HL-60 (cell line): ENCODE results near the gene FAM89B.
A peak's percentile ranks its signal among the peaks of the same experiment; 100 is the strongest.

Experiments
- DNase-seq, 2 experiments: peaks; one replicate each; pipeline ENCODE4 v3.0.0-alpha.2; 2010 to 2020; ENCODE audit warnings: low read depth in 1 of 2, low spot score in 1 of 2
- H3K27ac ChIP-seq: fragments of 250-450 bp; sonication (Bioruptor Pico); replicated peaks from 2 replicates; pipeline ENCODE4 v1.5.1; 2020; ENCODE audit warnings: mild to moderate bottlenecking, moderate library complexity
- H3K27me3 ChIP-seq: fragments of 250-450 bp; sonication (Bioruptor Pico); 2 replicates; pipeline ENCODE4 v1.5.1; 2021; ENCODE audit warnings: mild to moderate bottlenecking, moderate library complexity; ENCODE audit not compliant: insufficient read depth, poor library complexity, severe bottlenecking
- H3K4me3 ChIP-seq: replicated peaks from 2 replicates; pipeline ENCODE4 v1.5.1; 2011; ENCODE audit warnings: mild to moderate bottlenecking, control low read depth, low read length; ENCODE audit not compliant: insufficient read depth
- GABPA ChIP-seq: IDR thresholded peaks from 2 replicates; pipeline ENCODE4 v1.6.1; 2012; ENCODE audit warnings: low read depth
- POLR2AphosphoS5 ChIP-seq: IDR thresholded peaks from 2 replicates; pipeline ENCODE4 v1.6.1; 2012; ENCODE audit warnings: low read depth
- SPI1 ChIP-seq: IDR thresholded peaks from 2 replicates; pipeline ENCODE4 v1.6.1; 2012; ENCODE audit warnings: low read depth, mild to moderate bottlenecking, borderline replicate concordance
- TF ChIP-seq, protein P1 (sequence below): IDR thresholded peaks from one replicate; pipeline ENCODE4 v1.5.1; 2011; ENCODE audit warnings: low read length, control low read depth, inconsistent platforms; ENCODE audit not compliant: insufficient read depth
- TF ChIP-seq, protein P2 (sequence below): IDR thresholded peaks from 2 replicates; pipeline ENCODE4 v1.6.1; 2012; ENCODE audit warnings: low read depth; ENCODE audit not compliant: insufficient replicate concordance

Gene FAM89B

DNA sequence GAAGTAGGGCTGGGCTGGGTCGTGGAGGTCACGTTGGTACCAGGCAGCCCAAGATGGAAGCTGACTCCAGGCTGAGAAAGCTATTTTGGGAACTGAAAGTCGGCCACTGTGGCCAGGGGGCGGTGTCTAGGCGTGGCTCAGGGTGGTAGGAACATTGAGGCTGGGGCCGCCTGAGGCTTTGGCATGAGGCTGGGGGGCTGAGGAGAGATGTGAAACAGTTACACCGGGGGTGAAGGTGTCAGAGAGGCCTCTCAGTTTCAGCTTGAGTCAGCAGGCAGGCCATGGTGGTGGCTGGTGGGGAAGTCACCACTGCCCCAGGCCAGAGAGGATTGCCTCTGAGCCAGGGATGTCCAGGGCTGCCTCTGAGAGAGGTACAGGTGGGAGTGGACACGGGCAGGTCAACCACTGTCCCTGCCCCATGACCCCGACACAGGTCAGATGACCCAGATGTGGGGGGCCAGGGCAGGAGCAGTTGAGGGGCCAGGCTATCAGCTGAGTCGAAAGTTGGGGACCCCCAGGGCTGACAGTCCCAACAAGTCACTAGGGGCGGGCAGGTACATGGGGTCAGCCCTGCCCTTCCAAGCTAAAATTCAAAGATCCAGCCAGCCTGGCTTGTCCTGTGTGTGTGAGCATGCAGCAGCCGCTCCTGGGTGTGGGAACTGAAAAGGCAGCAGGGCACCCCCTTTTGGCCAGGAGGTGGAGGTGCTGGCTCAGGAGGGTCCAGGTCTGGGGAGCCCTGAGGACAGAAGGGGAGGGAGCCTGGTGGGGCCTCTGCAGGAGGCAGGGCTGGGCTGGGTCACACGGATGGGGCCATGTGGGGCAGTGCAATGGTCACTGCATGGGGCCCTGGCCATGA lies 16.1 kb downstream of the FAM89B start:
- Histone ChIP-seq H3K27ac (peak overlapping the region; percentile 46), H3K4me3 (no peak overlapping the region), H3K27me3 (no peaks in the 10 kb centered on the region)
- DNase-seq: peak in 1 of 2 experiments; percentile 84
- TF ChIP-seq SPI1 (0 out of 2 replicates have a peak, but pooled peaks have one; percentile 1), GABPA (no peak), POLR2AphosphoS5 (no peak)
- TF ChIP-seq, protein P1, sequence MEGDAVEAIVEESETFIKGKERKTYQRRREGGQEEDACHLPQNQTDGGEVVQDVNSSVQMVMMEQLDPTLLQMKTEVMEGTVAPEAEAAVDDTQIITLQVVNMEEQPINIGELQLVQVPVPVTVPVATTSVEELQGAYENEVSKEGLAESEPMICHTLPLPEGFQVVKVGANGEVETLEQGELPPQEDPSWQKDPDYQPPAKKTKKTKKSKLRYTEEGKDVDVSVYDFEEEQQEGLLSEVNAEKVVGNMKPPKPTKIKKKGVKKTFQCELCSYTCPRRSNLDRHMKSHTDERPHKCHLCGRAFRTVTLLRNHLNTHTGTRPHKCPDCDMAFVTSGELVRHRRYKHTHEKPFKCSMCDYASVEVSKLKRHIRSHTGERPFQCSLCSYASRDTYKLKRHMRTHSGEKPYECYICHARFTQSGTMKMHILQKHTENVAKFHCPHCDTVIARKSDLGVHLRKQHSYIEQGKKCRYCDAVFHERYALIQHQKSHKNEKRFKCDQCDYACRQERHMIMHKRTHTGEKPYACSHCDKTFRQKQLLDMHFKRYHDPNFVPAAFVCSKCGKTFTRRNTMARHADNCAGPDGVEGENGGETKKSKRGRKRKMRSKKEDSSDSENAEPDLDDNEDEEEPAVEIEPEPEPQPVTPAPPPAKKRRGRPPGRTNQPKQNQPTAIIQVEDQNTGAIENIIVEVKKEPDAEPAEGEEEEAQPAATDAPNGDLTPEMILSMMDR: peak; percentile 70

DNA sequence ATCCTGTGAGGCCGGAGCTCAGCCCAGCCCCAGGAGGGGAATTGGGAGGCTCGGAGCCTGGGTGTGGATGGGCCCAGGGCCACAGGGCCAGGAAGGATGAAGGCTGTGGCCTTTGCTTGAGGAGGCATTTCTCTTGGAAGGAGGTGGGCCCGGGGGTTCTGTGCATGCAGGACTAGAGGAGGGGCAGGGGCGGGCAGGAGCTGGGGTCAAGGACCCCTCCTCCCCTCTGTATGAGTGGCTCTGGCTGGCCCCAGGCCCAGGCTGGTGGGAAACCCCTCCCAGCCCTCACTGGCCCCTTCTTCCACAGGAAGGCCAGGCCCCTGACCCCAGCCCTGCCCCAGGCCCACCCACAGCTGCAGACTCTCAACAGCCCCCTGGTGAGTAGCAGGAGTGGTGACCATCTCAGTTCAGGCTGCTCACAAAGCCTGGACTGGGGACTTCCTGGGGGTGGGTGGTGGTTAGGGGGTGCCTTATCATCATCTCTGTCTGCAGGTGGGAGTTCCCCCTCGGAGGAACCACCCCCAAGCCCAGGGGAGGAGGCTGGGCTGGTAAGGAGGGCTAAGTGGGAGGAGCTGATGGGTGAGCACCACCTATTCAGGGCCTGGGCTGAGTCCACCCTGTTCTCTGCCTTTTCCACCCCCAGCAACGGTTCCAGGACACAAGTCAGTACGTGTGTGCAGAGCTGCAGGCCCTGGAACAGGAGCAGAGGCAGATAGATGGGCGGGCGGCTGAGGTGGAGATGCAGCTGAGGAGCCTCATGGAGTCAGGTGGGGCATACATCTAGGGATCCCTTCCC lies 17.3 kb downstream of the FAM89B start:
- H3K27ac ChIP-seq: no peak overlapping the region
- no peak for DNase-seq
- no peak overlapping the region for H3K4me3 ChIP-seq
- no peaks in the 10 kb centered on the region for H3K27me3 ChIP-seq
- TF ChIP-seq POLR2AphosphoS5: no peak
- TF ChIP-seq, protein P2, sequence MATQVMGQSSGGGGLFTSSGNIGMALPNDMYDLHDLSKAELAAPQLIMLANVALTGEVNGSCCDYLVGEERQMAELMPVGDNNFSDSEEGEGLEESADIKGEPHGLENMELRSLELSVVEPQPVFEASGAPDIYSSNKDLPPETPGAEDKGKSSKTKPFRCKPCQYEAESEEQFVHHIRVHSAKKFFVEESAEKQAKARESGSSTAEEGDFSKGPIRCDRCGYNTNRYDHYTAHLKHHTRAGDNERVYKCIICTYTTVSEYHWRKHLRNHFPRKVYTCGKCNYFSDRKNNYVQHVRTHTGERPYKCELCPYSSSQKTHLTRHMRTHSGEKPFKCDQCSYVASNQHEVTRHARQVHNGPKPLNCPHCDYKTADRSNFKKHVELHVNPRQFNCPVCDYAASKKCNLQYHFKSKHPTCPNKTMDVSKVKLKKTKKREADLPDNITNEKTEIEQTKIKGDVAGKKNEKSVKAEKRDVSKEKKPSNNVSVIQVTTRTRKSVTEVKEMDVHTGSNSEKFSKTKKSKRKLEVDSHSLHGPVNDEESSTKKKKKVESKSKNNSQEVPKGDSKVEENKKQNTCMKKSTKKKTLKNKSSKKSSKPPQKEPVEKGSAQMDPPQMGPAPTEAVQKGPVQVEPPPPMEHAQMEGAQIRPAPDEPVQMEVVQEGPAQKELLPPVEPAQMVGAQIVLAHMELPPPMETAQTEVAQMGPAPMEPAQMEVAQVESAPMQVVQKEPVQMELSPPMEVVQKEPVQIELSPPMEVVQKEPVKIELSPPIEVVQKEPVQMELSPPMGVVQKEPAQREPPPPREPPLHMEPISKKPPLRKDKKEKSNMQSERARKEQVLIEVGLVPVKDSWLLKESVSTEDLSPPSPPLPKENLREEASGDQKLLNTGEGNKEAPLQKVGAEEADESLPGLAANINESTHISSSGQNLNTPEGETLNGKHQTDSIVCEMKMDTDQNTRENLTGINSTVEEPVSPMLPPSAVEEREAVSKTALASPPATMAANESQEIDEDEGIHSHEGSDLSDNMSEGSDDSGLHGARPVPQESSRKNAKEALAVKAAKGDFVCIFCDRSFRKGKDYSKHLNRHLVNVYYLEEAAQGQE: no peak
- TF ChIP-seq GABPA: no peak
- TF ChIP-seq, protein P1: no peak

DNA sequence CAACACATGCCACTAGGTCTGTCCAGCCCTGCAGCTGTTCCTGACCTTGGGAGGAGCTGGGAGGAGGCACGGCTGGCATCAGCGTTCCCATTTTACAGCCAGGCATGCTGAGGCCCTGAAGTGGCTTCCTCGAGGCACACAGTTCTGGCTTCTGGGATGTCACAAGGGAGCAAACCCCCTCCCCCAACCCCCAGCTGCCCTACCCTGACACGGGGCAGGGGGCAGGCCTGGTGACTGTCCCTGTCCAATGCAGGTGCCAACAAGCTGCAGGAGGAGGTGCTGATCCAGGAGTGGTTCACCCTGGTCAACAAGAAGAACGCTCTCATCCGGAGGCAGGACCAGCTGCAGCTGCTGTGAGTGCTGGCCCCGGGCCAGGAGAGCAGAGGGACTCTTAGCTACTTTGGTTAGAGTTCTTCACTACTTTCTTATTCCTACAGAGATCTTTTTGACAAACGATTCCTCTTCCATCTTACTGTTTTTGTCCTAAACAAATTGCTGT lies 18.0 kb downstream of the FAM89B start:
- no peak for TF ChIP-seq SPI1
- TF ChIP-seq GABPA: no peak
- TF ChIP-seq POLR2AphosphoS5: no peak
- TF ChIP-seq, protein P1: no peak
- TF ChIP-seq, protein P2: no peak
- Histone ChIP-seq H3K4me3 (no peak overlapping the region), H3K27me3 (no peaks in the 10 kb centered on the region), H3K27ac (no peak overlapping the region)
- DNase-seq: no peak
